Left lung (tissue), 10 donors: ENCODE results near the gene EPHB2. TPM values are rescaled to one million over a fixed set of nuclear protein-coding genes. Genes with fewer than 3 reads are reported as not detected.

ENCODE experiments used
- ATAC-seq: fragments of 200-7000 bp; cut with Tn5 transposase; one replicate; pipeline ENCODE4 v1.9.1; 2020; ENCODE audit warnings: moderate library complexity
- DNase-seq, 4 donors: peaks; one replicate each; pipeline ENCODE4 v3.0.0-alpha.2; 2013 to 2020
- H3K27ac ChIP-seq, 2 donors: fragments of 200-600 bp; sonication (generic) in 1 of 2; one replicate each; pipeline versions ENCODE4 v1.5.0 to v1.8.0; 2020 to 2021
- H3K27me3 ChIP-seq, 2 donors: fragments of 200-600 bp; sonication (generic) in 1 of 2; one replicate each; pipeline versions ENCODE4 v1.5.0 to v1.8.0; 2020 to 2021
- H3K36me3 ChIP-seq, 2 donors: fragments of 200-600 bp; sonication (generic) in 1 of 2; one replicate each; pipeline versions ENCODE4 v1.5.0 to v1.8.0; 2020 to 2021
- H3K4me1 ChIP-seq, 2 donors: fragments of 200-600 bp; one replicate each; pipeline ENCODE4 v1.8.0; 2021
- H3K4me3 ChIP-seq, 2 donors: fragments of 200-600 bp; sonication (generic) in 1 of 2; one replicate each; pipeline versions ENCODE4 v1.5.0 to v1.8.0; 2020 to 2021; ENCODE audit warnings: mild to moderate bottlenecking in 1 of 2
- H3K9me3 ChIP-seq, 2 donors: fragments of 200-600 bp; sonication (generic) in 1 of 2; one replicate each; pipeline versions ENCODE4 v1.5.0 to v1.8.0; 2020 to 2021
- intact Hi-C, 2 donors: fragments of 100-400 bp; cut with DNase I; formaldehyde crosslinking; loops; one replicate each; pipeline versions ENCODE4 v1.11.2 to v1.14.2; 2022
- polyA plus RNA-seq, 6 donors: library from polyadenylated mRNA; unstranded; fragments of 120-200 nt; gene quantifications; one replicate each; pipeline ENCODE4 v1.2.1, GENCODE V29; 2013; ENCODE audit not compliant: insufficient read length in 6 of 6
- total RNA-seq, 2 donors: library from RNA; stranded (reverse); fragmentation: NEBNext Ultra II Directional; extraction: Animal tissue kit (Norgen Biotek cat#: 25700); gene quantifications; one replicate each; pipeline ENCODE4 v1.2.1, GENCODE V29; 2021
- TF ChIP-seq, protein P1 (sequence below), 2 donors: fragments of 200-600 bp; sonication (generic) in 1 of 2; IDR thresholded peaks; one replicate each; pipeline versions ENCODE4 v1.5.0 to v1.8.0; 2021; ENCODE audit warnings: antibody characterized with exemption in 2 of 2
- donor health status: DM: no; HTN: yes; CAD: no.
- donor health status: DM: no; HTN: no; CAD: no.

The EPHB2 gene
- total and polyA plus RNA-seq, 8 donors, result 11.3 to 21.0 (median 17.2) TPM

DNA sequence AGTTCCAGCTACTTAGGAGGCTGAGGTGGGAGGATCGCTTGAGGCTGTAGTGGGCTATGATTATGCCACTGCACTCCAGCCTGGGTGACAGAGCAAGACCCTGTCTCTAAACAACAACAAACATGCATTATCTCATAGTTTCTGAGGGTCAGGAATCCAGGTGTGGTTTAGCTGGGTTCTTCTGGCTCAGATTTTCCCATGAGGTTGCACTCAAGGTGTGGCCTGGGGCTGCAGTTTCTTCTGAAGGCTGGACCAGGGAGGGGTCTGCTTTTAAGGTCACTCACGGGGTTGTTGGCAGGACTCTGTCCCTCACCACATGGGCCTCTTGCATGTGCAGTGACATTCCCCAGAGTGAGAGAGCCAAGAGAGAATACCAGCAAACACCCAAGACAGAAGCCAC, 77.0 kb downstream of the EPHB2 start:
- H3K9me3 ChIP-seq, result no peaks in the 10 kb centered on the region
- no peaks in the 10 kb centered on the region for H3K27me3 ChIP-seq
- H3K27ac ChIP-seq, result no peak overlapping the region
- H3K36me3 ChIP-seq, result no peaks in the 10 kb centered on the region
- ATAC-seq (no peak), DNase-seq (no peak)
- TF ChIP-seq, protein P1, sequence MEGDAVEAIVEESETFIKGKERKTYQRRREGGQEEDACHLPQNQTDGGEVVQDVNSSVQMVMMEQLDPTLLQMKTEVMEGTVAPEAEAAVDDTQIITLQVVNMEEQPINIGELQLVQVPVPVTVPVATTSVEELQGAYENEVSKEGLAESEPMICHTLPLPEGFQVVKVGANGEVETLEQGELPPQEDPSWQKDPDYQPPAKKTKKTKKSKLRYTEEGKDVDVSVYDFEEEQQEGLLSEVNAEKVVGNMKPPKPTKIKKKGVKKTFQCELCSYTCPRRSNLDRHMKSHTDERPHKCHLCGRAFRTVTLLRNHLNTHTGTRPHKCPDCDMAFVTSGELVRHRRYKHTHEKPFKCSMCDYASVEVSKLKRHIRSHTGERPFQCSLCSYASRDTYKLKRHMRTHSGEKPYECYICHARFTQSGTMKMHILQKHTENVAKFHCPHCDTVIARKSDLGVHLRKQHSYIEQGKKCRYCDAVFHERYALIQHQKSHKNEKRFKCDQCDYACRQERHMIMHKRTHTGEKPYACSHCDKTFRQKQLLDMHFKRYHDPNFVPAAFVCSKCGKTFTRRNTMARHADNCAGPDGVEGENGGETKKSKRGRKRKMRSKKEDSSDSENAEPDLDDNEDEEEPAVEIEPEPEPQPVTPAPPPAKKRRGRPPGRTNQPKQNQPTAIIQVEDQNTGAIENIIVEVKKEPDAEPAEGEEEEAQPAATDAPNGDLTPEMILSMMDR (IDR thresholded peaks at IDR 0.05), result no peak
- H3K4me1 ChIP-seq, result no peaks in the 10 kb centered on the region
- no peak overlapping the region for H3K4me3 ChIP-seq
- intact Hi-C loops, result no loop called here

DNA sequence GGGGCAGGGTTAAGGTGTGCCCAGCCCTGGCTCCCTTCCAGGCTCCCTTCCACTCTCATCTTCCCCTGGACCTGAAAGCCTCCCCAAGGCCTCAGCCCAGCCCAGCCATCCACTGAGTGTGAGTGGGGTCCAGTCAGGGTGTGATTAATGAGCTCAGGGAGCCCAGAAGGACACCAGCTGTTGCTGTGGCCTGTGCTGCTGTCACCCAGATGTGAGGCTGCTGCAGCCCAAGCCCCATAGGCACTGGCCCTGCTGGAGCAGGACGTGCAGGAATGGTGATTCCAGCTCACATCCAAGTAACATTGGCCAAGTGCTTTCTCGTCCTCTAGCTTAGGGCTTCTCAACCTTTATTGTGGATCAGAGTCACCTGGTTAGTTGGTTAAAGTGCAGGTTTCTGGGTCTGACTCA, 77.6 kb downstream of the EPHB2 start:
- H3K27ac ChIP-seq, result no peak overlapping the region
- TF ChIP-seq, protein P1 (IDR thresholded peaks at IDR 0.05), result no peak

GRCh38 chr1:22789356-22789994, 78.8 kb downstream of the EPHB2 start:
- TF ChIP-seq, protein P1 (IDR thresholded peaks at IDR 0.05), result no peak
- no peak overlapping the region for H3K4me3 ChIP-seq
- DNase-seq, result no peak
- H3K27me3 ChIP-seq, result no peaks in the 10 kb centered on the region
- peaks cover 0 to 3% of the 10 kb centered on the region in 2 donors for H3K4me1 ChIP-seq
- H3K27ac ChIP-seq, result no peak overlapping the region
- H3K36me3 ChIP-seq, result no peaks in the 10 kb centered on the region
- ATAC-seq, result no peak
- intact Hi-C loops, result no loop called here
- H3K9me3 ChIP-seq, result no peaks in the 10 kb centered on the region

More for the DNA sequence above, 77.6 kb downstream of the EPHB2 start:
- no peaks in the 10 kb centered on the region for H3K4me1 ChIP-seq
- DNase-seq, result no peak
- intact Hi-C loops, result no loop called here
- H3K27me3 ChIP-seq, result no peaks in the 10 kb centered on the region
- no peak for ATAC-seq
- no peak overlapping the region for H3K4me3 ChIP-seq
- no peaks in the 10 kb centered on the region for H3K36me3 ChIP-seq
- no peaks in the 10 kb centered on the region for H3K9me3 ChIP-seq

- DNase-seq (peak in 2 of 4 donors; percentile 52 to 68), ATAC-seq (peak; percentile 68)
- Histone ChIP-seq H3K36me3 (no peaks in the 10 kb centered on the region), H3K9me3 (no peaks in the 10 kb centered on the region), H3K27ac (no peak overlapping the region), H3K4me3 (no peak overlapping the region), H3K4me1 (peaks cover 0 to 5% of the 10 kb centered on the region in 2 donors), H3K27me3 (no peaks in the 10 kb centered on the region)
- intact Hi-C loops, result no loop called here
- TF ChIP-seq, protein P1 (IDR thresholded peaks at IDR 0.05), result no peak
Measured at GRCh38 chr1:22790232-22791008, 79.8 kb downstream of the EPHB2 start.

DNA sequence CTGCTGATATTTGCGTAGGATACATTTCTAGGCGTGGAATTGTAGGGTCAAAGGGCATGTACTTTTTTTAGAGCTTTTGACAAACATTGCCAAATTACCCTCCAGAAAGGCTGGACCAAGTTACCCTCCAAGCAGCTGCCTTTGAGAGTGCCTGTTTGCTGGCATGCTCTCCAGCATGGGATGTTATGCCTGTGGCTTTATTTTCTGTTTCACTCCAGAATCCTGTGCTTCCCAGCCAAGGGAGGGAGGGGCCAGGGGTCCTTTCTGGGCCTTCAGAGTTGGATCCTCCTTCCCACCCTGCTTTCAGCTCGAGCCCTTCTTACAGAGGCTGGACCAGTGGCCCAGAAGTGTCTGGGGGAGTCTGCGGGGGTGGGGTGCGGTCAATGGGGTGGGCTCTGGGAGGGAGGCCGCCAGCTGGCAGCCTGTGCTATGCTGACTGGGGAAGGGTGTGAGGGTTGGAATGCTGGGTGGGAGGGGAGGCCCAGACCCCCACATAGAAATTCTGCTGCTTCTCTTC, 81.2 kb downstream of the EPHB2 start:
- H3K4me3 ChIP-seq, result no peak overlapping the region
- H3K9me3 ChIP-seq, result no peaks in the 10 kb centered on the region
- H3K27ac ChIP-seq, result no peak overlapping the region
- ATAC-seq (peak; percentile 20), DNase-seq (peak in 1 of 4 donors; percentile 52)
- intact Hi-C loops, result no loop called here
- peaks cover 0 to 5% of the 10 kb centered on the region in 2 donors for H3K4me1 ChIP-seq
- no peaks in the 10 kb centered on the region for H3K27me3 ChIP-seq
- TF ChIP-seq, protein P1 (IDR thresholded peaks at IDR 0.05), result no peak
- H3K36me3 ChIP-seq, result no peaks in the 10 kb centered on the region
